Stimulated activated CD4-positive, alpha-beta T cell treated with anti-CD3 and anti-CD28 coated beads, Interleukin-15, amount 100 ng/mL, for 48 hours (primary cell): ENCODE data around the gene TMEM238.
"Not testable (repeated sequence)": the region's sequence is repeated elsewhere in the genome, so short reads cannot be mapped to it uniquely, and the experiment has no call there.

Experiments used
- DNase-seq, 2 donors: peaks; one replicate each; pipeline ENCODE4 v3.0.0-alpha.2; 2020; ENCODE audit warnings: low read depth in 2 of 2

The TMEM238 gene

DNA sequence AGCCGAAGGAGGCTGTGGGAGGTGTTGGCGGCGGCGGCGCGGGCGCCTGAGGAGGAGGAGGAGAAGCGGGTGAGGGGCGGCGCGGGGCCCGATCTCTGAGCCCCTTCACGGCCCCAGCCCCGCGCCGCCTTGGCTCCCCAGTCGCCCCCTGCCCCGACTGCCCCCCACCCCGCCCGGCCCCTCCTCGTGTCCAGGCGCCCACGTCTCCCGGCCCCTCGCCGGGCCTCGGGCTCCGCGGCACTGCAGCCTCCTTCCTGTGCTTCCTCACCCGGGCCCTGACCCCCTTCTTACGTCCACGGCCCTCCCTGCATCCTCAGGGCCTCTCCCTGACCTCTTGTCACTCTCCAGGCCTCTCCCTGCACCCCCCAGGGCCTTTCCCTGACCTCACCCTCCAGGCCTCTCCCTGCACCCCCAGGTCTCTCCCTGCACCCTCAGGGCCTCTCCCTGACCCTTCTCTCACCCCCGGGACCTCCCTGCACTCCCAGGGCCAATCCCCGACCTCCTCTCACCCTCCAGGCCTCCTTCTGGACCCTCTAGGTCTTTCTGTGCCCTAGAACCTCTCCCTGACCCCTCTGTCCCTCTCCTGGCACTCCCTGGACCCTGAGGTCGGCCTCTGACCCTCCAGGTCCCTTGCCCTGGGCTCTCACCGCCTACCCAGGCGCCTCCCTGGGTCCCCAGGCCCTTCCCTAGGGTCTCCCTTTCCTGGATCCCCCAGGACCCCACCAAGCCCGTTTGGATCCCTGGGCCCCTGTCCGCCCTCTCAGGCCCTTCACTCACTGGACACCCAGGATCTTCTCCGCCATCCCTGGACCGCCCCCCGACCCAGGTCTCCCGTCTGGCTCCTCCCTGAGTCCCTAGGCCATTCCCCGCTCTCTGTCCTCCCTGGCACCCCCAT is 44.0 kb downstream of the TMEM238 start:
- DNase-seq: no peak

DNA sequence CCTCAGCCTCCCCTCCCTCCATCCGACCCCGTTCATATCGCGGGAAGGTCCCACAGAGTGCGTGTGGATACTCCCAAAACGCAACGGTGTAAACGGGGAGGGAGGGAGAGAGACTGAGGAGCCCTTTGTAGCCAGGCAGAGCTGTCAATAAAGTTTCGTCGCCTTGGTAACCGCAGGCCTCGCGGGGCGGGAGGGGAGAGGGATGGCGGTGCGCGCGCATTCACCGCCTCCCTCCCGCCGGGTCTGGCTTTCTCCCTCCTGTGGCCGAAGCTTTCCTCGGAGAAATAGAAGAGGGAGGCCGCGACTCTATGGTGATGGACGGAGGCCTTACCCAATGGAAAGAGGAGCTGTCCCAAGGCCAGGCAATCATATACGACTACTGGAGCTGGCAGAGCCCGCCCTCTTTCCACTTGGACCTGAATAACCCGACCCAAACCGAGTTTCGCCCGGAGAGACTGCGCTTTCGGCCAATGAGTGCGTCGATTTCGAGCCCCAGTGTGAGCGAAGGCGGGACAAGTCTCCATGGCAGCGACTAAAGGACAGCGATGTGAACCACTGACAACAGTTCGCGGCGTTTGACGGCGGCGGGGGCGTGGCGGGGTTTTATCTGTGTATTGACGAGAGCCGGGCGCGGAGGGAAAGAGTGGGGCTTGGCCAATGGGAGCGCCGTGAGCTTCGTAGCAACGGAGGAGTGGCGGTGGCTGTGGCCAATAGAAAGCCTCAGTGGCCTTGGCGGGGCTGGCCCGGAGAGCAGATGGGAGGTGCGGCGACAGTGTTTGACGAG is 44.8 kb downstream of the TMEM238 start, which contains the start of gene KMT5C:
TSS of gene KMT5C (plus strand) at position 772 of the 784 bp plus-strand sequence. CDS start 2,061 bp downstream, outside the sequence.
- peak; percentile 100 for DNase-seq

DNA sequence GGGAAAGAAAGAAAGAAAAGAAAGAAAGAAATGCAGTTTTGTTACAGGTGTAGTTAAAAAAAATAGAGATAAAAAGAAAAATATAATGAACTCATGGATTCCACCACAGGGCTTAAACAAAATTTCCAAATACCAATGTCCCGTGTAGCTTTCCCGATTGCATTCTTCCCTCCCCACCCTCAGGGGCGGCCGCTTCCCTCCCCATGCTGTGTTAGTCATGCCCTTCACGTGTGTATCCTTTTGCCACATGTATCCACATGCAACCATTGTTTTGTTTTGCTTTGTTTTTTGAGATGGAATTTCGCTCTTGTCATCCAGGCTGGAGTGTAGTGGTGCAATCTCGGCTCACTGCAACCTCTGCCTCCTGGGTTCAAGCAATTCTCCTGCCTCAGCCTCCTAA is 48.0 kb downstream of the TMEM238 start:
- DNase-seq: no peak

DNA sequence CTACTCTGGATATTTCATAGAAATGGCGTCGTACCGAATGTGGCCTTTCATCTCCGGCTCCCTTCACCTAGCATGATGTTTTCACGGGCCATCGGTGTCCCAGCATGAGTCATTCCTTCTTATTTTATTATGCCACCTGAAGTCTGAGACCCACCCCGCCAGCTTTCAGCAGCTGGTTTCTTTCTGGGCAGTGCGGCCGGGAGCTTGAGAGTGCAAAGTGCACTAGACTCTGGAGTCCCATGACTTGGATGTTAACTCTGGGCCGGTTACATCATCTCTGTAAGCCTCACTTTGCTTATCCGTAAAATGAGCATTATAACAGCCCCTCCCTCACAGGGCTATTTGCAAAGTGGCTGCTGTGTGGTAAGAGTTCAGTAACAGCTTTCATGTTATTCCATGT is 50.2 kb downstream of the TMEM238 start:
- no peak for DNase-seq

DNA sequence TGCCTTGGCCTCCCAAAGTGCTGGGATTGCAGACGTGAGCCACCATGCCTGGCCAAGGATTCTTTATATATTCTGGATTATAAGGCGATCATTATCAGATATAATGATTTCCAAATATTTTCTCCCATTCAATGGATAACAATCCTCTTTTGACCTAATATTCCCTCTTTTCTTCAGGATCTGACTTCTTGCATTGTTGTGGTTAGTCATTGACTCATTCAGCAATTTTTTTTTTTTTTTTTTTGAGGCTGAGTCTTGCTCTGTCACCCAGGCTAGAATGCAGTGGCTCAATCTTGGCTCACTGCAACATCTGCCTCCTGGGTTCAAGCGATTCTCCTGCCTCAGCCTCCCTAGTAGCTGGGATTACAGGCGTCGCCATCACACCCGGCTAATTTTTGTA is 54.3 kb downstream of the TMEM238 start:
- DNase-seq: not testable (repeated sequence)
